ENCODE measurements around the gene TMCC2.

TMCC2 gene

DNA sequence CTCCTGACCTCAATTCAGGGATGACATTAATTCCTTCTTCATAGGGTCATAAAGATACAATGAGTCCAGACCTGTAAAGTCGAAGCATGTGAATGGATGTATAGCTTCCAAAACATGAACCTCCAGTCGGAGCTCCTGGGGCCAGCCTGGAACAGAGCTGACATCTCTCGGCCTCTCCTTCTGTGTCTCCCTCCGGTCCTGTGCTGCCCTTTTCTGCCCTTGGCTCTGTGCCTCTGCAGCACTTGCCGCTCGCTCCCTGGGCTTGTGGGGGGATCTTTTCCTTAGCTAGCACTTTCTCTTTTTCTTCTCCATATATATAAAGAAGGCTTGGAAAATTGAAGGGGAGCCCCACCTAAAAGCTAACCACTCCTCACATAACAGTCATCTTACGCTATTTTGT, 42.5 kb downstream of the TMCC2 start:
- H3K4me3 ChIP-seq (ENCODE audit: severe bottlenecking): no peak overlapping the region
- DNase-seq (ENCODE audit: low spot score) (no peak), ATAC-seq (ENCODE audit: low read depth) (no peak)
- H3K27ac ChIP-seq (ENCODE audit: poor library complexity, severe bottlenecking): no peak overlapping the region
- no peaks in the 10 kb centered on the region for H3K9me3 ChIP-seq (ENCODE audit: severe bottlenecking)
- TF ChIP-seq, protein P1, sequence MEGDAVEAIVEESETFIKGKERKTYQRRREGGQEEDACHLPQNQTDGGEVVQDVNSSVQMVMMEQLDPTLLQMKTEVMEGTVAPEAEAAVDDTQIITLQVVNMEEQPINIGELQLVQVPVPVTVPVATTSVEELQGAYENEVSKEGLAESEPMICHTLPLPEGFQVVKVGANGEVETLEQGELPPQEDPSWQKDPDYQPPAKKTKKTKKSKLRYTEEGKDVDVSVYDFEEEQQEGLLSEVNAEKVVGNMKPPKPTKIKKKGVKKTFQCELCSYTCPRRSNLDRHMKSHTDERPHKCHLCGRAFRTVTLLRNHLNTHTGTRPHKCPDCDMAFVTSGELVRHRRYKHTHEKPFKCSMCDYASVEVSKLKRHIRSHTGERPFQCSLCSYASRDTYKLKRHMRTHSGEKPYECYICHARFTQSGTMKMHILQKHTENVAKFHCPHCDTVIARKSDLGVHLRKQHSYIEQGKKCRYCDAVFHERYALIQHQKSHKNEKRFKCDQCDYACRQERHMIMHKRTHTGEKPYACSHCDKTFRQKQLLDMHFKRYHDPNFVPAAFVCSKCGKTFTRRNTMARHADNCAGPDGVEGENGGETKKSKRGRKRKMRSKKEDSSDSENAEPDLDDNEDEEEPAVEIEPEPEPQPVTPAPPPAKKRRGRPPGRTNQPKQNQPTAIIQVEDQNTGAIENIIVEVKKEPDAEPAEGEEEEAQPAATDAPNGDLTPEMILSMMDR (IDR thresholded peaks at IDR 0.05; ENCODE audit: poor library complexity, severe bottlenecking): no peak
- H3K36me3 ChIP-seq (ENCODE audit: low read depth): no peaks in the 10 kb centered on the region
- H3K27me3 ChIP-seq (ENCODE audit: insufficient read depth, poor library complexity, severe bottlenecking): no peaks in the 10 kb centered on the region
- no peaks in the 10 kb centered on the region for H3K4me1 ChIP-seq (ENCODE audit: insufficient read depth, poor library complexity, severe bottlenecking)

DNA sequence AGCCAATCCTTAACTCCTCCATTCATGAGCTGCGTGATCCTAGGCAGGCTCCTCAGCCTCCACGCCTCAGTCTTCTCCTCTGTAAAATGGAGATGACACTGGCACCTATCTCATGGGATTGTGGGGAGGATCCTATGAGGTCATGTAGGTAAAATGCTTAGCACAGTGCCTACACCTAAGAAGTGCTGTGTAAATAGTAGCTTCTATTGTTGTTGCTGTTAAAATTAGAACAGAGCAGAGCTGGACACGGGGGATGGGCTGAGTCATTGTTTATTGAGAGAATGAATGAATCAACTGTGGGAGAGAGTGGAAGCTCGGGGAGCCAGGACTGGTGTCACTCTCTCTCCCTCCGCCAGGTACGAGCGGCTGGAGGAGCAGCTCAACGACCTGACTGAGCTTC, 43.0 kb downstream of the TMCC2 start:
- Histone ChIP-seq H3K27ac (ENCODE audit: poor library complexity, severe bottlenecking) (no peak overlapping the region), H3K27me3 (ENCODE audit: insufficient read depth, poor library complexity, severe bottlenecking) (no peaks in the 10 kb centered on the region), H3K4me1 (ENCODE audit: insufficient read depth, poor library complexity, severe bottlenecking) (no peaks in the 10 kb centered on the region), H3K4me3 (ENCODE audit: severe bottlenecking) (no peak overlapping the region), H3K9me3 (ENCODE audit: severe bottlenecking) (no peaks in the 10 kb centered on the region), H3K36me3 (ENCODE audit: low read depth) (no peaks in the 10 kb centered on the region)
- TF ChIP-seq, protein P1 (IDR thresholded peaks at IDR 0.05; ENCODE audit: poor library complexity, severe bottlenecking): no peak
- ATAC-seq (ENCODE audit: low read depth) (peak; percentile 38; the same call in 2 of the 3 replicates), DNase-seq (ENCODE audit: low spot score) (no peak)

GRCh38 chr1:205271277-205271676, 43.5 kb downstream of the TMCC2 start:
- no peaks in the 10 kb centered on the region for H3K9me3 ChIP-seq (ENCODE audit: severe bottlenecking)
- TF ChIP-seq, protein P1 (IDR thresholded peaks at IDR 0.05; ENCODE audit: poor library complexity, severe bottlenecking): no peak
- no peaks in the 10 kb centered on the region for H3K27me3 ChIP-seq (ENCODE audit: insufficient read depth, poor library complexity, severe bottlenecking)
- H3K27ac ChIP-seq (ENCODE audit: poor library complexity, severe bottlenecking): no peak overlapping the region
- H3K4me3 ChIP-seq (ENCODE audit: severe bottlenecking): no peak overlapping the region
- peaks cover 4% of the 10 kb centered on the region for H3K4me1 ChIP-seq (ENCODE audit: insufficient read depth, poor library complexity, severe bottlenecking)
- DNase-seq (ENCODE audit: low spot score) (no peak), ATAC-seq (ENCODE audit: low read depth) (no peak)
- no peaks in the 10 kb centered on the region for H3K36me3 ChIP-seq (ENCODE audit: low read depth)

- H3K36me3 ChIP-seq (ENCODE audit: low read depth): no peaks in the 10 kb centered on the region
- H3K27me3 ChIP-seq (ENCODE audit: insufficient read depth, poor library complexity, severe bottlenecking): no peaks in the 10 kb centered on the region
- H3K27ac ChIP-seq (ENCODE audit: poor library complexity, severe bottlenecking): no peak overlapping the region
- ATAC-seq (ENCODE audit: low read depth) (no peak), DNase-seq (ENCODE audit: low spot score) (no peak)
- H3K4me3 ChIP-seq (ENCODE audit: severe bottlenecking): no peak overlapping the region
- H3K9me3 ChIP-seq (ENCODE audit: severe bottlenecking): no peaks in the 10 kb centered on the region
- TF ChIP-seq, protein P1 (IDR thresholded peaks at IDR 0.05; ENCODE audit: poor library complexity, severe bottlenecking): no peak
- peaks cover 8% of the 10 kb centered on the region for H3K4me1 ChIP-seq (ENCODE audit: insufficient read depth, poor library complexity, severe bottlenecking)
Observed at GRCh38 chr1:205271745-205272144, 44.0 kb downstream of the TMCC2 start.

DNA sequence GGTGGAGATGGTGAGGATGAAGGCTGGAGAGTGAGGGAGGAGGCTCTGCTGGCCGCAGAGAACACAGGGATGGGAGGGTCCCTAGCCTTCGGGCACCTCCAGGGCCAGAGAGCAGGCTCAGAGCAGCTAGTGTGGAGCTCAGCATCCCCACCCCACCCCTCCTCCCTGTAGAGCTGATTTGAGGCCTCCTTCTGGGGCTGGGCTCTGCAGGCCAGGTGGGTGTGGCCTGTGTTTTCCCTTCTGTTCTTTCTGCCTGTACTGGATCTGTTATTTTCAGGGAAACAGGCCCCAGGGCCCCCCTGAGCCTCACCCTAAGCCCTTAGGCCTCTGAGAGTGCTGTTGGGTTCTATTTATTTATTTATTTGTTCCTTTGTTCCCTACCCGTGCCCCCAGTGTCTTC, 44.8 kb downstream of the TMCC2 start:
- Histone ChIP-seq H3K36me3 (ENCODE audit: low read depth) (no peaks in the 10 kb centered on the region), H3K4me3 (ENCODE audit: severe bottlenecking) (no peak overlapping the region), H3K4me1 (ENCODE audit: insufficient read depth, poor library complexity, severe bottlenecking) (peaks cover 8% of the 10 kb centered on the region), H3K9me3 (ENCODE audit: severe bottlenecking) (no peaks in the 10 kb centered on the region), H3K27ac (ENCODE audit: poor library complexity, severe bottlenecking) (no peak overlapping the region), H3K27me3 (ENCODE audit: insufficient read depth, poor library complexity, severe bottlenecking) (no peaks in the 10 kb centered on the region)
- no peak for DNase-seq (ENCODE audit: low spot score)
- ATAC-seq (ENCODE audit: low read depth): no peak
- TF ChIP-seq, protein P1 (IDR thresholded peaks at IDR 0.05; ENCODE audit: poor library complexity, severe bottlenecking): no peak

Data from RWPE2 (cell line).